NCI-H526 treated with DMSO at 0.1 percent for 48 hours (cell line): Measurements from ENCODE around the gene RFX4.

Experiments
- DNase-seq: peaks from one replicate; lab custom pipeline; 2025; lab: John Stamatoyannopoulos, UW

RFX4 gene

GRCh38 chr12:106582641-106583230 is at the start of gene RFX4:
RFX4 (plus strand) TSS chr12:106583004; CDS start chr12:106583321, 317 bp downstream.
- DNase-seq = peak; percentile 2

- DNase-seq = no peak
These were observed 41.6 kb upstream of the RFX4 start for GRCh38 chr12:106541201-106541600.

GRCh38 chr12:106551410-106551809 is 31.4 kb upstream of the RFX4 start:
- DNase-seq = no peak

GRCh38 chr12:106552228-106552627 is 30.6 kb upstream of the RFX4 start:
- DNase-seq = no peak

- DNase-seq = no peak
These were observed 18.0 kb upstream of the RFX4 start for GRCh38 chr12:106564678-106565329.

- no peak for DNase-seq
These were observed 16.0 kb upstream of the RFX4 start for GRCh38 chr12:106566771-106567170.

GRCh38 chr12:106573239-106573638 is 9.6 kb upstream of the RFX4 start:
- DNase-seq = no peak

GRCh38 chr12:106576848-106577247 is 6.0 kb upstream of the RFX4 start:
- no peak for DNase-seq

GRCh38 chr12:106580671-106581508 is 1.9 kb upstream of the RFX4 start:
- DNase-seq = no peak

GRCh38 chr12:106581543-106582248 is 1.1 kb upstream of the RFX4 start:
- no peak for DNase-seq

GRCh38 chr12:106582249-106582591 is 584 bp upstream of the RFX4 start:
- no peak for DNase-seq

GRCh38 chr12:106583242-106584103 is 669 bp downstream of the RFX4 start:
- no peak for DNase-seq

GRCh38 chr12:106584104-106585064 is 1.6 kb downstream of the RFX4 start:
- no peak for DNase-seq

GRCh38 chr12:106585105-106585520 is 2.3 kb downstream of the RFX4 start:
- DNase-seq = no peak

- no peak for DNase-seq
These were observed 2.9 kb downstream of the RFX4 start for GRCh38 chr12:106585521-106586277.

- DNase-seq = no peak
These were observed 3.5 kb downstream of the RFX4 start for GRCh38 chr12:106586278-106586802.

- DNase-seq = no peak
These were observed 4.2 kb downstream of the RFX4 start for GRCh38 chr12:106586803-106587684.

GRCh38 chr12:106588771-106589170 is 6.0 kb downstream of the RFX4 start:
- DNase-seq = no peak
